Measurements from ENCODE around the gene ALDH18A1.
"Not testable (repeated sequence)": the region's sequence is repeated elsewhere in the genome, so short reads cannot be mapped to it uniquely, and the experiment has no call there.

The ALDH18A1 gene

GRCh38 chr10:95651346-95652060 is 5.0 kb downstream of the ALDH18A1 start:
- DNase-seq (ENCODE audit: low read depth in 2 of 3, low spot score in 2 of 3) = no peak

- no peak for DNase-seq (ENCODE audit: low read depth in 2 of 3, low spot score in 2 of 3)
Observed at GRCh38 chr10:95650232-95650631, 6.3 kb downstream of the ALDH18A1 start.

- DNase-seq (ENCODE audit: low read depth in 2 of 3, low spot score in 2 of 3) = no peak
Observed at GRCh38 chr10:95648138-95648537, 8.4 kb downstream of the ALDH18A1 start.

- no peak for DNase-seq (ENCODE audit: low read depth in 2 of 3, low spot score in 2 of 3)
Observed at GRCh38 chr10:95646160-95646559, 10.4 kb downstream of the ALDH18A1 start.

- DNase-seq (ENCODE audit: low read depth in 2 of 3, low spot score in 2 of 3) = no peak
Observed at GRCh38 chr10:95644901-95645300, 11.6 kb downstream of the ALDH18A1 start.

- no peak for DNase-seq (ENCODE audit: low read depth in 2 of 3, low spot score in 2 of 3)
Observed at GRCh38 chr10:95640891-95641315, 15.6 kb downstream of the ALDH18A1 start.

GRCh38 chr10:95637911-95638310 is 18.6 kb downstream of the ALDH18A1 start:
- DNase-seq (ENCODE audit: low read depth in 2 of 3, low spot score in 2 of 3) = no peak

GRCh38 chr10:95637140-95637539 is 19.4 kb downstream of the ALDH18A1 start:
- no peak for DNase-seq (ENCODE audit: low read depth in 2 of 3, low spot score in 2 of 3)

- DNase-seq (ENCODE audit: low read depth in 2 of 3, low spot score in 2 of 3) = no peak
Observed at GRCh38 chr10:95635319-95635733, 21.2 kb downstream of the ALDH18A1 start.

- DNase-seq (ENCODE audit: low read depth in 2 of 3, low spot score in 2 of 3) = no peak
Observed at GRCh38 chr10:95628786-95629185, 27.7 kb downstream of the ALDH18A1 start.

GRCh38 chr10:95626500-95626899 is 30.0 kb downstream of the ALDH18A1 start:
- DNase-seq (ENCODE audit: low read depth in 2 of 3, low spot score in 2 of 3) = no peak

- not testable (repeated sequence) for DNase-seq (ENCODE audit: low read depth in 2 of 3, low spot score in 2 of 3)
Observed at GRCh38 chr10:95620415-95620814, 36.1 kb downstream of the ALDH18A1 start.

GRCh38 chr10:95618101-95618500 is 38.4 kb downstream of the ALDH18A1 start:
- no peak for DNase-seq (ENCODE audit: low read depth in 2 of 3, low spot score in 2 of 3)

GRCh38 chr10:95616446-95616845 is 40.1 kb downstream of the ALDH18A1 start:
- no peak for DNase-seq (ENCODE audit: low read depth in 2 of 3, low spot score in 2 of 3)

GRCh38 chr10:95613330-95613729 is 43.2 kb downstream of the ALDH18A1 start:
- no peak for DNase-seq (ENCODE audit: low read depth in 2 of 3, low spot score in 2 of 3)

- DNase-seq (ENCODE audit: low read depth in 2 of 3, low spot score in 2 of 3) = no peak
Observed at GRCh38 chr10:95610727-95611126, 45.8 kb downstream of the ALDH18A1 start.

GRCh38 chr10:95606922-95607321 is 49.6 kb downstream of the ALDH18A1 start:
- no peak for DNase-seq (ENCODE audit: low read depth in 2 of 3, low spot score in 2 of 3)

GRCh38 chr10:95605163-95605562 is 51.3 kb downstream of the ALDH18A1 start:
- DNase-seq (ENCODE audit: low read depth in 2 of 3, low spot score in 2 of 3) = no peak

GRCh38 chr10:95604630-95605029 is 51.9 kb downstream of the ALDH18A1 start:
- no peak for DNase-seq (ENCODE audit: low read depth in 2 of 3, low spot score in 2 of 3)

GRCh38 chr10:95602382-95602781 is 54.1 kb downstream of the ALDH18A1 start:
- no peak for DNase-seq (ENCODE audit: low read depth in 2 of 3, low spot score in 2 of 3)

- DNase-seq (ENCODE audit: low read depth in 2 of 3, low spot score in 2 of 3) = peak in 1 of 3 experiments; percentile 22
Observed at GRCh38 chr10:95601116-95601719, 55.3 kb downstream of the ALDH18A1 start.

GRCh38 chr10:95600158-95600557 is 56.4 kb downstream of the ALDH18A1 start:
- DNase-seq (ENCODE audit: low read depth in 2 of 3, low spot score in 2 of 3) = no peak

GRCh38 chr10:95597788-95598187 is 58.7 kb downstream of the ALDH18A1 start:
- DNase-seq (ENCODE audit: low read depth in 2 of 3, low spot score in 2 of 3) = no peak
